B cell (primary cell): ENCODE results near the gene CNOT1.

Experiments
- EZH2 ChIP-seq: IDR thresholded peaks from 2 replicates; pipeline ENCODE4 v1.6.1; 2012; ENCODE audit warnings: borderline replicate concordance, low read depth, mild to moderate bottlenecking, moderate library complexity, low read length; ENCODE audit not compliant: insufficient read depth, poor library complexity, severe bottlenecking
- TF ChIP-seq, protein P1 (sequence below): fragments of 200-600 bp; IDR thresholded peaks from one replicate; pipeline ENCODE4 v1.8.0; 2022; ENCODE audit warnings: antibody characterized with exemption, mild to moderate bottlenecking

DNA sequence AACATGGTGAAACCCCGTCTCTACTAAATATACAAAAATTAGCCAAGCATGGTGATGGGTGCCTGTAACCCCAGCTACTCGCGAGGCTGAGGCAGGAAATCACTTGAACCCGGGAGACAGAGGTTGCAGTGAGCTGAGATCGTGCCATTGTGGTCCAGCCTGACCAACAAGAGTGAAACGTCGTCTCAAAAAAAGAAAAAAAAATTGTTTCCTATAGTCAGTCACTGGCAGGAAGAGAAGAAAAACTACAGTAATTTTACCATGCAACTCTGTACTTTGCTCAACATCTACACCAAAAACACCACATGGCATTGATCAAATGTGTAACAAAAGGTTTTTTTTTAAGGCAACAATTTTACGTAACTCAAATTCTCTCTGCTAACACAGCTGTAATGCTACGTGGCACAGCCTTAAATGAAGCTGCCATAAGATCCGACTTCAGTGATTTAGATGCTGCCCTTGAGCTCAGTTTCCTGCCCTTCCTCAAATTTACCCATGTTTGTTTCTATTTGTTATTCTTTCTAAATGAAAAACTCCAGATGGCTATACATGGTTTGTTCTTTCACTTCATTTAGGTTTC lies 40.2 kb downstream of the CNOT1 start:
- TF ChIP-seq, protein P1, sequence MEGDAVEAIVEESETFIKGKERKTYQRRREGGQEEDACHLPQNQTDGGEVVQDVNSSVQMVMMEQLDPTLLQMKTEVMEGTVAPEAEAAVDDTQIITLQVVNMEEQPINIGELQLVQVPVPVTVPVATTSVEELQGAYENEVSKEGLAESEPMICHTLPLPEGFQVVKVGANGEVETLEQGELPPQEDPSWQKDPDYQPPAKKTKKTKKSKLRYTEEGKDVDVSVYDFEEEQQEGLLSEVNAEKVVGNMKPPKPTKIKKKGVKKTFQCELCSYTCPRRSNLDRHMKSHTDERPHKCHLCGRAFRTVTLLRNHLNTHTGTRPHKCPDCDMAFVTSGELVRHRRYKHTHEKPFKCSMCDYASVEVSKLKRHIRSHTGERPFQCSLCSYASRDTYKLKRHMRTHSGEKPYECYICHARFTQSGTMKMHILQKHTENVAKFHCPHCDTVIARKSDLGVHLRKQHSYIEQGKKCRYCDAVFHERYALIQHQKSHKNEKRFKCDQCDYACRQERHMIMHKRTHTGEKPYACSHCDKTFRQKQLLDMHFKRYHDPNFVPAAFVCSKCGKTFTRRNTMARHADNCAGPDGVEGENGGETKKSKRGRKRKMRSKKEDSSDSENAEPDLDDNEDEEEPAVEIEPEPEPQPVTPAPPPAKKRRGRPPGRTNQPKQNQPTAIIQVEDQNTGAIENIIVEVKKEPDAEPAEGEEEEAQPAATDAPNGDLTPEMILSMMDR = no peak
- no peak for TF ChIP-seq EZH2
